WI38 (cell line): Measurements from ENCODE around the gene ODF4.

ENCODE experiments used
- H3K4me3 ChIP-seq: 2 replicates; pipeline ENCODE4 v1.5.1; 2011; ENCODE audit warnings: low read depth, mild to moderate bottlenecking, control low read depth, low read length
- TF ChIP-seq, protein P1 (sequence below): IDR thresholded peaks from 2 replicates; pipeline ENCODE4 v1.5.1; 2012; ENCODE audit warnings: low read depth, mild to moderate bottlenecking, control low read depth, low read length

ODF4 gene

DNA sequence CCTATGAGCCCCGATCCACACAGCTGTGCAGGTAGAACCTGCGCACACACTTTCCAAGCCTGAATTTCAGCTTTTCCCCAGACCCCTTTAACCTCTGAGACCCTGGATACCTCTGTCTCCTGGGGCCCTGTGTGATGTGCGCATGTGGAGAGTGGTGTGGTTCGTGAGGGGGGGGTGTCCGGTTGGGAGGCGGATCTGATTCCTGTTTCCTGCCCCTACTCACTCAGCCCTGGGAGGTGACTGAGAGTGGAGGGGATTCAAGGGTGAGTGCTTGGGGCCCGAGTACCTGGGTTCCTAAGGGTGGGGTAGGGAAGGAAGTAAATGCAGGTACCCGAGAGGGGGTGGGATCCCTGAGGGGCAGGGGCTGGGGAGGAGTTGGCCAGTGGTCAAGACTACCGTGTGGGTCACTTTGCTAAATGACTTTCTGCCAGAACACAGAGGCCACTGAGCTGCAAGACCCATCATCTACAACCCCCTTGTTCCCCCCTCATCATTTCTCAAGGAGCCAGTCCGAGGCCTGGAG is 29.0 kb upstream of the ODF4 start:
- no peak overlapping the region for H3K4me3 ChIP-seq
- TF ChIP-seq, protein P1, sequence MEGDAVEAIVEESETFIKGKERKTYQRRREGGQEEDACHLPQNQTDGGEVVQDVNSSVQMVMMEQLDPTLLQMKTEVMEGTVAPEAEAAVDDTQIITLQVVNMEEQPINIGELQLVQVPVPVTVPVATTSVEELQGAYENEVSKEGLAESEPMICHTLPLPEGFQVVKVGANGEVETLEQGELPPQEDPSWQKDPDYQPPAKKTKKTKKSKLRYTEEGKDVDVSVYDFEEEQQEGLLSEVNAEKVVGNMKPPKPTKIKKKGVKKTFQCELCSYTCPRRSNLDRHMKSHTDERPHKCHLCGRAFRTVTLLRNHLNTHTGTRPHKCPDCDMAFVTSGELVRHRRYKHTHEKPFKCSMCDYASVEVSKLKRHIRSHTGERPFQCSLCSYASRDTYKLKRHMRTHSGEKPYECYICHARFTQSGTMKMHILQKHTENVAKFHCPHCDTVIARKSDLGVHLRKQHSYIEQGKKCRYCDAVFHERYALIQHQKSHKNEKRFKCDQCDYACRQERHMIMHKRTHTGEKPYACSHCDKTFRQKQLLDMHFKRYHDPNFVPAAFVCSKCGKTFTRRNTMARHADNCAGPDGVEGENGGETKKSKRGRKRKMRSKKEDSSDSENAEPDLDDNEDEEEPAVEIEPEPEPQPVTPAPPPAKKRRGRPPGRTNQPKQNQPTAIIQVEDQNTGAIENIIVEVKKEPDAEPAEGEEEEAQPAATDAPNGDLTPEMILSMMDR: no peak

DNA sequence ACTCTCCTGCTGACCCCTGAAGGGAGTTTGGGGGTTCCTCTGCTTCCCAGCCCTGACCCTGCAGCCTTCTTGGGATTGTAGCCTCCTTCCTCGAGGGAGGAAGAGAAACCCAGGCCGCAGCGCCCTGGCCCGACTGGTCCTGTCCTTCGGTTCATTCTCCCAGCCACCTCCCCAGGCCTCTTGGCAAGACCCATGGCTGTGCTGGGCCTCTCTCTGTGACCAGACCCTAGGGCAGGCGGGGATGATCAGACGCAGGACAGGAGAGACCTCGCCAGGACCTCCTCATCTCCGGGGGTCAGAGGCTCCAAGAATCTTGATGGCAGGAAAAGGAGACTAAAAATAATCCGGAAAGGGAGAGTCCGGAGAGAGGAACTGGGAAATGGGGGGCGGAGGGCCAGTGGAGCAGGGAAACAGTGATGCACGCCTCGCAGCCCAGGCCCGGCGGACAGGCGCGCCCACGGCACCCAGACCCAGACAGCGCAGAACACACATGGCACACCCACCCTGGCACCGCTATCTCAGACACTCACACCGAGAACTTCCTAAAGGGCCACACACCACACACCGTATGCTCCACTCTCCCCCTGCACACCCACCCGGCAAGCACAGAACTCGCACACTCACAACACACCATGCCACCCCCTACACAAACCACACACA is 28.4 kb upstream of the ODF4 start:
- TF ChIP-seq, protein P1: no peak
- no peak overlapping the region for H3K4me3 ChIP-seq

DNA sequence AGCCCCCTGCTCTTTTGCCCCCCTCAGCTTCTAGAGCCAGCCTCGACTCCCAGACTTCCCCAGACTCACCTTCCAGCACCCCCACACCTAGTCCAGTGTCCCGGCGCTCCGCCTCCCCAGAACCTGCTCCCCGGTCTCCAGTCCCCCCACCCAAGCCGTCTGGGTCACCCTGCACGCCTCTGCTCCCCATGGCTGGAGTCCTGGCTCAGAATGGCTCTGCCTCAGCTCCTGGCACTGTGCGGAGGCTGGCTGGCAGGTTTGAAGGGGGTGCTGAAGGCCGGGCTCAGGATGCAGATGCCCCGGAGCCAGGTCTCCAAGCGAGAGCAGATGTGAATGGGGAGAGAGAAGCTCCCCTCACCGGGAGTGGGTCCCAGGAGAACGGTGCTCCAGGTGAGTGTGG is 27.4 kb upstream of the ODF4 start:
- TF ChIP-seq, protein P1: no peak
- H3K4me3 ChIP-seq: no peak overlapping the region

DNA sequence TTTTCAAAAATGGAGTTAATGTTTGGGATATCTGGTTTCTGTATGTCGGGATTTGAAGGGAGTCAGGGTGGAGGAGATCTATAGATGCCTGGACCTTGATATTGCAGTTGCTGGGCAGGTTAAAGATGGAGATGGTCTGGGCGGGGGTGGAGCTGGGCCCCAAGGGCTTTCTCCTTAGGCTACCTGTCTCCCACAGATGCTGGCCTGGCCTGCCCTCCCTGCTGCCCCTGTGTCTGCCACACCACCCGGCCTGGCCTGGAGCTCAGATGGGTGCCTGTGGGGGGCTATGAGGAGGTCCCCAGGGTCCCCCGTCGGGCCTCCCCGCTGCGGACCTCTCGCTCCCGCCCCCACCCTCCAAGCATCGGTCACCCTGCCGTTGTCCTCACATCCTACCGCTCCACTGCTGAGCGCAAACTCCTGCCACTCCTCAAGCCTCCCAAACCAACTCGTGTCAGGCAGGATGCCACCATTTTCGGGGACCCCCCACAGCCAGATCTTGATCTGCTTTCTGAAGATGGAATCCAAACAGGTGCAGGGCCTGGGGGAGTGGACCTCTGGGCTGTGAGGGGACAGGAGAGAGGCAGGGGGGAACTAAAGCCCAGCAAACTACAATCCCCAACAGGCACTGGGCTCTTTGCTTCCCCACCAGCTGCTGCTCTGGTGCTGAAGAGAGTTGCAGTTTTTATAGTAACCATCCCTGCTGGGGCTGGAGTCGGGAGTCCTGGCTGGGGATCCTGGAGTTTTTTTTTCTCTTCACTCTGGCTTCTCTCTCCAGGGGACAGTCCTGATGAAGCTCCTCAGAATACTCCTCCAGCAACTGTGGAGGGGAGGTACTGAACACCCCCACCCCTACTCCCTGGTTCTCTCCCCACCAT is 26.7 kb upstream of the ODF4 start:
- H3K4me3 ChIP-seq: no peak overlapping the region
- TF ChIP-seq, protein P1: no peak

DNA sequence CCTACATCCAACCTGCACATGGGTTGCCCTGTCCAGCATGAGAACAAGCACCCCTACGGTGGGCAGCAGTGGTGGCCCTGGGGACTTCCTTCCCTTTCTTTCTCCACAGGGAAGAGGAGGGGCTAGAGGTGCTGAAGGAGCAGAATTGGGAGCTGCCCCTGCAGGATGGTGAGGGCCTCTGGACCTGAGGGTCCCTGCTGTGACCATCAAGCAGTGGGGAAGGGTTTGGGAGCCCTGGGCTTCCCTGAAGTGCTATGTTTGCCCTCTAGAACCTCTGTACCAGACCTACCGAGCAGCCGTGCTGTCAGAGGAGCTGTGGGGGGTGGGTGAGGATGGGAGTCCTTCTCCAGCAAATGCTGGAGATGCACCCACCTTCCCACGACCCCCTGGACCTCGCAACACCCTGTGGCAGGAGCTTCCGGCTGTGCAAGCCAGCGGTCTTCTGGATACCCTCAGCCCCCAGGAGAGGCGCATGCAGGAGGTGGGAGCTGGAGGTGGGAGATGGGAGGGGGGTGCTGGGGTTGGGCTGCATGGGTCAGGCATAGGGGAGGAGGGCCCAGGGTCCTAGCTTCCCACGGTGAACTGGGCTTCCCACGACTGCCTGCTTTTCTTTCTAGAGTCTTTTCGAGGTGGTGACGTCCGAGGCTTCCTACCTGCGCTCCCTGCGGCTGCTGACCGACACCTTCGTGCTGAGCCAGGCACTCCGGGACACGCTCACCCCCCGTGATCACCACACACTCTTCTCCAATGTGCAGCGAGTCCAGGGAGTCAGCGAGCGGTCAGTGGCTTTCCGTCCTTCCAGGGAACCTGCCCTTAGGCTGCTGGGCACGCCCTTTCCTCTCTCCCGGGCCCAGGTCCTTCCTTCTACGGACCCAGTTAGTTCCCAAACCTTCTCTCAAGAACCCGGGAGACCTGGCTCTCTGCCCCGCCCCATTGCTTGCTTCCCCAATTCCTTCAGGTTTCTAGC is 24.6 kb upstream of the ODF4 start:
- H3K4me3 ChIP-seq: no peak overlapping the region
- TF ChIP-seq, protein P1: no peak

DNA sequence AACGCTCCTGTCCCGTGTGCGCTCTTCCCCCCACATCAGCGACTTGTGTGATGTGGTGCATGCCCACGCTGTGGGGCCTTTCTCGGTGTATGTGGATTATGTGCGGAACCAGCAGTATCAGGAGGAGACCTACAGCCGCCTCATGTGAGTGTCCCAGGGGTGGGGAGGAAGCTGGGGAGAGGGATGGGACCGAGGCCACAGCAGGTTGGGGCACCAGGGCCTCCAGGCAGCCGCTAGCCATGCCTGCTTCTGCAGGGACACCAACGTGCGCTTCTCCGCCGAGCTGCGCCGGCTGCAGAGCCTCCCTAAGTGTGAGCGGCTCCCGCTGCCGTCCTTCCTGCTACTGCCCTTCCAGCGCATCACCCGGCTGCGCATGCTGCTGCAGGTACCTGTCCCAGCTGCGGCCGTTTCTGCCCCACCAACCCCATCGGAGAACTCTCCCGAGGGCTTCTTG is 23.8 kb upstream of the ODF4 start:
- TF ChIP-seq, protein P1: no peak
- H3K4me3 ChIP-seq: no peak overlapping the region
